ENCODE measurements around the gene TFR2. TPM values are rescaled to one million over a fixed set of nuclear protein-coding genes. Genes with fewer than 3 reads are reported as not detected.

The TFR2 gene
- total and polyA plus RNA-seq, 2 donors (not counting 3 experiments of a cell fraction or from before 2014, with no cell fraction given), result 0.37 to 0.60 TPM

DNA sequence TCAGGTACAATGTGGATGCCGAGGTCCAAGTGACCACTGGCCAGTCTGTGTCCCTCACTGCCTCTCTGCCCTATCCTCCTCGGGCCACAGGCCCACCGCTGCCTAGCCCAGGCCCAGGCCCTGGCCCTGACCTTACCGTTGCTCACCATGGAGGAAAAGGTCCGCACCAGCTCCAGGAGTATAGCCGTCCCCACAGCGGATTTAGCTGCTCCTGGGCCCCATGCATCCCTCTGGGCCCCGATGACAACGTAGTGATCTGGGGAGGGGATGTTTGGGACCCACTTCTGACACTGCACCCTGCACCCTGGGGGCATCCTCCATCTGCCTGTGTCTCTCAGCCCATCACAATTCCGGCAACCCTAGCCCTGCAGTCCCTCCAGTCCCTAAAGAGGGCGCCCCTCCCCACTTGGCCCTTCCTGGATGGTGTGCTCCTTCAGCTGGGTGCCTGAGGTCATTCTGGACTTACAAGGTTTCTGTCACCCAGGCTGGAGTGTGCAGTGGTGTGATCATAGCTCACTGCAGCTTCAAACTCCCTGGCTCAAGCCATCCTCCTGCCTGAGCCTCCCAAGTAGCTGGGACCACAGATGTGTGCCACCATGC lies 12.1 kb downstream of the TFR2 start:
- DNase-seq (ENCODE audit: low read depth, low spot score) (no peak), FAIRE-seq (no peak)
- Histone ChIP-seq H3K4me3 (replicated peaks in 1 of 3; ENCODE audit: insufficient read depth in 1 of 3, low read depth in 1 of 3, low read length in 3 of 3) (no peak overlapping the region), H3K4me1 (ENCODE audit: control insufficient read depth, extremely low read depth, insufficient read depth, low read length) (peaks cover 8% of the 10 kb centered on the region), H3K36me3 (ENCODE audit: control insufficient read depth in 2 of 2, extremely low read depth in 1 of 2, insufficient read depth in 2 of 2, low read length in 2 of 2) (no peaks in the 10 kb centered on the region), H3K27me3 (ENCODE audit: control insufficient read depth in 2 of 2, insufficient read depth in 2 of 2, low read length in 2 of 2) (peaks cover 1 to 3% of the 10 kb centered on the region in 2 experiments), H3K9me1 (replicated peaks; ENCODE audit: control insufficient read depth, extremely low read depth, insufficient read depth, low read length) (no peaks in the 10 kb centered on the region), H3K27ac (ENCODE audit: insufficient read depth, low read depth, low read length) (no peak overlapping the region), H3K4me2 (ENCODE audit: insufficient read depth, low read length) (no peak overlapping the region), H2AFZ (ENCODE audit: low read depth, low read length) (no peak overlapping the region), H3K79me2 (ENCODE audit: control insufficient read depth, insufficient read depth, low read length) (no peaks in the 10 kb centered on the region), H3K9me3 (replicated peaks; ENCODE audit: control insufficient read depth, insufficient read depth, low read length) (no peaks in the 10 kb centered on the region), H3K9ac (replicated peaks; ENCODE audit: extremely low read depth, insufficient read depth, low read length) (no peak overlapping the region), H4K20me1 (replicated peaks; ENCODE audit: control insufficient read depth, extremely low read depth, insufficient read depth, low read length) (no peaks in the 10 kb centered on the region)
- CTCF ChIA-PET, result interaction anchor here (0.6 to 2.2 kb wide), 11 partner anchors 10 to 76 kb away, joined by 3 to 8 read pairs (median 4); partner anchors contain the start of genes FBXO24, MOSPD3 and POP7
- POLR2A ChIA-PET, result interaction anchor here (0.6 kb wide), 1 partner anchor 23 kb away, joined by 4 read pairs; no protein-coding TSS in a partner anchor
- no peak for TF ChIP-seq GATA2 (IDR thresholded peaks at IDR 0.05; ENCODE audit: insufficient read depth, insufficient read length, low read depth, low read length)
- TF ChIP-seq, protein P1, sequence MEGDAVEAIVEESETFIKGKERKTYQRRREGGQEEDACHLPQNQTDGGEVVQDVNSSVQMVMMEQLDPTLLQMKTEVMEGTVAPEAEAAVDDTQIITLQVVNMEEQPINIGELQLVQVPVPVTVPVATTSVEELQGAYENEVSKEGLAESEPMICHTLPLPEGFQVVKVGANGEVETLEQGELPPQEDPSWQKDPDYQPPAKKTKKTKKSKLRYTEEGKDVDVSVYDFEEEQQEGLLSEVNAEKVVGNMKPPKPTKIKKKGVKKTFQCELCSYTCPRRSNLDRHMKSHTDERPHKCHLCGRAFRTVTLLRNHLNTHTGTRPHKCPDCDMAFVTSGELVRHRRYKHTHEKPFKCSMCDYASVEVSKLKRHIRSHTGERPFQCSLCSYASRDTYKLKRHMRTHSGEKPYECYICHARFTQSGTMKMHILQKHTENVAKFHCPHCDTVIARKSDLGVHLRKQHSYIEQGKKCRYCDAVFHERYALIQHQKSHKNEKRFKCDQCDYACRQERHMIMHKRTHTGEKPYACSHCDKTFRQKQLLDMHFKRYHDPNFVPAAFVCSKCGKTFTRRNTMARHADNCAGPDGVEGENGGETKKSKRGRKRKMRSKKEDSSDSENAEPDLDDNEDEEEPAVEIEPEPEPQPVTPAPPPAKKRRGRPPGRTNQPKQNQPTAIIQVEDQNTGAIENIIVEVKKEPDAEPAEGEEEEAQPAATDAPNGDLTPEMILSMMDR (IDR thresholded peaks at IDR 0.05; ENCODE audit: extremely low read depth in 1 of 2, insufficient read depth in 1 of 2, low read depth in 1 of 2, low read length in 2 of 2), result peak; percentile 17 to 39
- intact Hi-C loops (cut with micrococcal nuclease) (loop anchor here (5.0 kb wide), 1 partner anchor 63 kb away; the partner anchor contains the start of gene GIGYF1), dilution Hi-C loops (cut with MboI; ENCODE audit: extremely low pct_ligation_motif_present, low sequenced_read_pairs) (no loop called here)
- no TSS peak for BruUV-seq (replicated peaks)

DNA sequence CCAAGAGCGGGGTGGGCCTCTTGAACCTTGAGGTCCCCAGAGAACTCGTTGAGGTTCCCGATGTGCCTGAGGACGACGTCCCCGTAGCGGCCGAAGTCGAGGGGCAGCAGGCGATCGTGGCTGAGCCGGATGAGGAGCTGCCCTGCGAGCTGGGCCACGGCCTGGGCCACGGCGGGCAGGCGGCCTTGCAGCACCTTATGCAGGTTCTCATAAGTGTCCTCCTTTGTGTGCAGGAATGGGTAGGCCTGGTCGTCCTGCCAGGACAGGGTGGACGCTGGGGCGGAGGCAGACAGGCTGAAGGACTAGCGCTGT lies 14.2 kb downstream of the TFR2 start:
- DNase-seq (ENCODE audit: low read depth, low spot score) (no peak), FAIRE-seq (no peak)
- H3K9ac ChIP-seq (replicated peaks; ENCODE audit: extremely low read depth, insufficient read depth, low read length), result no peak overlapping the region
- H3K27me3 ChIP-seq (ENCODE audit: control insufficient read depth in 2 of 2, insufficient read depth in 2 of 2, low read length in 2 of 2), result no peaks in the 10 kb centered on the region
- peak overlapping the region; percentile 33 for H3K4me2 ChIP-seq (ENCODE audit: insufficient read depth, low read length)
- ChIA-PET CTCF (interaction anchor here (0.5 to 2.4 kb wide), 5 partner anchors 7 to 158 kb away, joined by 3 to 11 read pairs (median 4); partner anchors contain the start of gene MOSPD3), POLR2A (no interaction called here)
- BruUV-seq (replicated peaks), result no TSS peak
- peaks cover 3% of the 10 kb centered on the region for H3K4me1 ChIP-seq (ENCODE audit: control insufficient read depth, extremely low read depth, insufficient read depth, low read length)
- TF ChIP-seq, protein P1 (IDR thresholded peaks at IDR 0.05; ENCODE audit: extremely low read depth in 1 of 2, insufficient read depth in 1 of 2, low read depth in 1 of 2, low read length in 2 of 2), result no peak
- TF ChIP-seq MYC (IDR thresholded peaks at IDR 0.05; ENCODE audit: low read depth, low read length), result no peak
- TF ChIP-seq POLR2AphosphoS5 (IDR thresholded peaks at IDR 0.05; ENCODE audit: insufficient read depth, low read depth, low read length), result no peak
- no peak for TF ChIP-seq JUN (IDR thresholded peaks at IDR 0.05; ENCODE audit: borderline replicate concordance, insufficient read depth, insufficient read length, low read depth)
- H3K4me3 ChIP-seq (replicated peaks in 1 of 3; ENCODE audit: insufficient read depth in 1 of 3, low read depth in 1 of 3, low read length in 3 of 3), result no peak overlapping the region
- dilution Hi-C loops (cut with MboI; ENCODE audit: extremely low pct_ligation_motif_present, low sequenced_read_pairs), result no loop called here
- no peaks in the 10 kb centered on the region for H3K9me1 ChIP-seq (replicated peaks; ENCODE audit: control insufficient read depth, extremely low read depth, insufficient read depth, low read length)
- H3K27ac ChIP-seq (ENCODE audit: insufficient read depth, low read depth, low read length), result no peak overlapping the region
- no peaks in the 10 kb centered on the region for H3K36me3 ChIP-seq (ENCODE audit: control insufficient read depth in 2 of 2, extremely low read depth in 1 of 2, insufficient read depth in 2 of 2, low read length in 2 of 2)
- H2AFZ ChIP-seq (ENCODE audit: low read depth, low read length), result peak overlapping the region; percentile 65
- no peaks in the 10 kb centered on the region for H3K79me2 ChIP-seq (ENCODE audit: control insufficient read depth, insufficient read depth, low read length)
- H4K20me1 ChIP-seq (replicated peaks; ENCODE audit: control insufficient read depth, extremely low read depth, insufficient read depth, low read length), result no peaks in the 10 kb centered on the region
- H3K9me3 ChIP-seq (replicated peaks; ENCODE audit: control insufficient read depth, insufficient read depth, low read length), result no peaks in the 10 kb centered on the region
- intact Hi-C loops (cut with micrococcal nuclease), result loop anchor here (5.0 kb wide), 1 partner anchor 65 kb away; the partner anchor contains the start of gene GIGYF1
